Forelimb muscle (tissue), 1 donor: Measurements from ENCODE around the gene KIF9. TPM values are rescaled to one million over a fixed set of nuclear protein-coding genes. Genes with fewer than 3 reads are reported as not detected.
"Not testable (repeated sequence)": the region's sequence is repeated elsewhere in the genome, so short reads cannot be mapped to it uniquely, and the experiment has no call there.

Source experiments
- DNase-seq: peaks from one replicate; pipeline ENCODE4 v3.0.0-alpha.2; 2013; ENCODE audit warnings: low read depth
- polyA plus RNA-seq: library from polyadenylated mRNA; unstranded; fragments of 120-200 nt; gene quantifications from one replicate; pipeline ENCODE4 v1.2.1, GENCODE V29; 2013; ENCODE audit not compliant: insufficient read length

KIF9 gene
- polyA plus RNA-seq: 7.3 TPM

GRCh38 chr3:47282424-47283192, at the start of gene KIF9, which contains the start of gene KLHL18:
KIF9 (minus strand) TSS chr3:47282799; CDS start chr3:47277374, 5,425 bp downstream.
KLHL18 (plus strand) TSS chr3:47282944; CDS start chr3:47282966, 22 bp downstream.
- DNase-seq: peak; percentile 91

GRCh38 chr3:47324278-47324865, 41.8 kb upstream of the KIF9 start:
- peak; percentile 61 for DNase-seq

GRCh38 chr3:47323431-47324277, 41.1 kb upstream of the KIF9 start:
- DNase-seq: no peak

- no peak for DNase-seq
These were observed 37.4 kb upstream of the KIF9 start for GRCh38 chr3:47319956-47320355.

GRCh38 chr3:47318916-47319315, 36.3 kb upstream of the KIF9 start:
- DNase-seq: no peak

GRCh38 chr3:47316151-47316550, 33.6 kb upstream of the KIF9 start:
- not testable (repeated sequence) for DNase-seq

- peak; percentile 41 for DNase-seq
These were observed 32.6 kb upstream of the KIF9 start for GRCh38 chr3:47315069-47315647.

- no peak for DNase-seq
These were observed 31.6 kb upstream of the KIF9 start for GRCh38 chr3:47314056-47314764.

- DNase-seq: no peak
These were observed 30.9 kb upstream of the KIF9 start for GRCh38 chr3:47313341-47314055.

- DNase-seq: no peak
These were observed 27.8 kb upstream of the KIF9 start for GRCh38 chr3:47310391-47310790.

GRCh38 chr3:47309231-47309630, 26.6 kb upstream of the KIF9 start:
- DNase-seq: not testable (repeated sequence)

- DNase-seq: no peak
These were observed 23.4 kb upstream of the KIF9 start for GRCh38 chr3:47306022-47306421.

- no peak for DNase-seq
These were observed 18.9 kb upstream of the KIF9 start for GRCh38 chr3:47301456-47301855.

- DNase-seq: no peak
These were observed 17.1 kb upstream of the KIF9 start for GRCh38 chr3:47299381-47300318.

GRCh38 chr3:47298439-47298838, 15.8 kb upstream of the KIF9 start:
- DNase-seq: no peak

- no peak for DNase-seq
These were observed 14.1 kb upstream of the KIF9 start for GRCh38 chr3:47296562-47297302.

- DNase-seq: no peak
These were observed 13.4 kb upstream of the KIF9 start for GRCh38 chr3:47295976-47296375.

GRCh38 chr3:47295322-47295721, 12.7 kb upstream of the KIF9 start:
- no peak for DNase-seq

GRCh38 chr3:47294392-47294791, 11.8 kb upstream of the KIF9 start:
- no peak for DNase-seq
